GM10248 (cell line): ENCODE data around the gene ATP2B2.

Source experiments
- CTCF ChIA-PET: fragments of 300-600 bp; sonication (Branson Sonifier 250); formaldehyde crosslinking; extraction: SDS; loops from one replicate; lab custom pipeline; 2021; ENCODE audit warnings: antibody characterized with exemption; lab: Yijun Ruan, JAX
- POLR2A ChIA-PET: fragments of 350-650 bp; sonication (Branson Sonifier 250); formaldehyde crosslinking; extraction: SDS; loops from one replicate; lab custom pipeline; 2020; ENCODE audit warnings: antibody characterized with exemption; lab: Yijun Ruan, JAX
- DNase-seq: peaks from one replicate; pipeline ENCODE4 v3.0.0; 2012; ENCODE audit errors: extremely low spot score
- TF ChIP-seq, protein P1 (sequence below): IDR thresholded peaks from 2 replicates; pipeline ENCODE4 v1.5.1; 2012; ENCODE audit warnings: mild to moderate bottlenecking, low read depth; ENCODE audit errors: extremely low read depth, missing control alignments, control extremely low read depth

ATP2B2 gene

DNA sequence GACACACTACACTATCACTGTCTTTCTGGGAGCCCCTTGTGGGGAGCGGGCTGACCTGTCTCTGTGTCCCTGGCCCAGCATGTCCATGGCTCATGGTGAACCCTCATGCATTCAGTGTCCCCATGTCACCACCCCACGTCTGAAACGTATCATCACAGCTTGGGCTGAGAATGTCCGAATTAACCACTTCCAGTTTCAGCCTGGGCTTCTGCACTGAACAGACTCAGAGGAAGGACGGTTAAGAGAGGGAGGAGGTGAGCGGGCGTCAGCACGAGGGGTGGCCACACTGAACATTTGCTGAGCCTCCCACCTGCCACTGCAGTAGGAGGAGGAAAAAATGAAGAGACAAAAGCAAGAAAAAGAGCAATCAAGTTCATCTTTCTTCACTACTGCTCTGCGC lies 30.5 kb downstream of the ATP2B2 start:
- DNase-seq, result peak; percentile 72
- POLR2A ChIA-PET, result no interaction called here
- TF ChIP-seq, protein P1, sequence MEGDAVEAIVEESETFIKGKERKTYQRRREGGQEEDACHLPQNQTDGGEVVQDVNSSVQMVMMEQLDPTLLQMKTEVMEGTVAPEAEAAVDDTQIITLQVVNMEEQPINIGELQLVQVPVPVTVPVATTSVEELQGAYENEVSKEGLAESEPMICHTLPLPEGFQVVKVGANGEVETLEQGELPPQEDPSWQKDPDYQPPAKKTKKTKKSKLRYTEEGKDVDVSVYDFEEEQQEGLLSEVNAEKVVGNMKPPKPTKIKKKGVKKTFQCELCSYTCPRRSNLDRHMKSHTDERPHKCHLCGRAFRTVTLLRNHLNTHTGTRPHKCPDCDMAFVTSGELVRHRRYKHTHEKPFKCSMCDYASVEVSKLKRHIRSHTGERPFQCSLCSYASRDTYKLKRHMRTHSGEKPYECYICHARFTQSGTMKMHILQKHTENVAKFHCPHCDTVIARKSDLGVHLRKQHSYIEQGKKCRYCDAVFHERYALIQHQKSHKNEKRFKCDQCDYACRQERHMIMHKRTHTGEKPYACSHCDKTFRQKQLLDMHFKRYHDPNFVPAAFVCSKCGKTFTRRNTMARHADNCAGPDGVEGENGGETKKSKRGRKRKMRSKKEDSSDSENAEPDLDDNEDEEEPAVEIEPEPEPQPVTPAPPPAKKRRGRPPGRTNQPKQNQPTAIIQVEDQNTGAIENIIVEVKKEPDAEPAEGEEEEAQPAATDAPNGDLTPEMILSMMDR, result no peak
- CTCF ChIA-PET, result interaction anchor here (1.6 to 1.7 kb wide), 2 partner anchors 12 to 14 kb away, joined by 4 read pairs; no protein-coding TSS in a partner anchor

DNA sequence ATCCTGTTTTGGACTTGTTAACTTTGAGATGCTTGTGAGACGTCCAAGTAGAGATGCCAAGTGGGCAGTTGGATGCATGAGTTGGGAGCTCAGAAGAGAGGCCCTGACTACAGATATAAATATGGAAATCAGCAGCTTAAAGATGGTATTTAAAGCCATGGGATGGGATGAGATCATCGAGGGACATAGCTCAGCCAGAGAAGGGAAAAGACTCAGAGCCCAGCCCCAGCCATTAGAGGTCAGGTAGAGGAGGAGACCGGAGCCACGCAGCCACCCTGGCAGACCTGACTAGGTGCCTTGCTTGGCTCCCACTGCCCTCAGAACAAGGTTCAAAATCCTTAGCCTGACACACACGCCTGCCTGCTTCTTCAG lies 31.1 kb downstream of the ATP2B2 start:
- TF ChIP-seq, protein P1, result no peak
- CTCF ChIA-PET, result interaction anchor here (1.6 to 1.7 kb wide), 2 partner anchors 11 to 13 kb away, joined by 4 read pairs; no protein-coding TSS in a partner anchor
- no peak for DNase-seq
- POLR2A ChIA-PET, result no interaction called here

DNA sequence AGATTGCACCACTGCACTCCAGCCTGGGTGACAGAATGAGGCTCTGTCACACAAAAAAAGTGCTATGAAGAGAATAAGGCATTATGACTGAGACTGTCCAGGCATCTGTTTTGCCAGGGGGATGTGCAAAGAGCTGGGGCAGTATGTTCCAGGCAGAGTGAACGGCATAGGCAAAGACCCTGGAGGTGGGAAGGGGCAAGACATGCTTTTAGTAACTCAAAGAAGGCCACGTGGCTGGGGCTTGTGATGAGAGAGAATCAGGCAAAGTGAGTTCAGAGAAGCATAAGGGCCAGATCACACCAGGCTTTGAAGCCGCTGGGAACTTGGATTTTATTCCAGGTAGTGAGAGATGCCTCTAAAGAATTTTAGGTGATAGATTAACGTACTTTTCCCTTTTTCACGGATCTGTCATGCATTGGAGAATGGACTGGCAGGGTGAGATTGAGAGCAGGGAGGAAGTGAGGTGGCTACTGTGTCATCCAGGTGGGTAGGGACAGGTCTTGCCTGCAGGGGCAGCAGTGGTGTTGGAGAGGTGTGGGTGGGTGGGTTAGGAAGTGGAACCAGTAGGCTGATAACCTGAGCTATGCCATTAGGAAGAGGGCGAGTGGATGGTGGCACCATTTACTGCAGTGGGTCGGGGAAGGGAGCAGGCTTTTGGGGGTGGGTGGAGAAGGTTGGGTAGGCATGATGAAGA lies 31.7 kb downstream of the ATP2B2 start:
- TF ChIP-seq, protein P1, result no peak
- DNase-seq, result no peak
- POLR2A ChIA-PET, result no interaction called here
- CTCF ChIA-PET, result interaction anchor here (1.6 to 1.7 kb wide), 2 partner anchors 11 to 13 kb away, joined by 4 read pairs; no protein-coding TSS in a partner anchor

DNA sequence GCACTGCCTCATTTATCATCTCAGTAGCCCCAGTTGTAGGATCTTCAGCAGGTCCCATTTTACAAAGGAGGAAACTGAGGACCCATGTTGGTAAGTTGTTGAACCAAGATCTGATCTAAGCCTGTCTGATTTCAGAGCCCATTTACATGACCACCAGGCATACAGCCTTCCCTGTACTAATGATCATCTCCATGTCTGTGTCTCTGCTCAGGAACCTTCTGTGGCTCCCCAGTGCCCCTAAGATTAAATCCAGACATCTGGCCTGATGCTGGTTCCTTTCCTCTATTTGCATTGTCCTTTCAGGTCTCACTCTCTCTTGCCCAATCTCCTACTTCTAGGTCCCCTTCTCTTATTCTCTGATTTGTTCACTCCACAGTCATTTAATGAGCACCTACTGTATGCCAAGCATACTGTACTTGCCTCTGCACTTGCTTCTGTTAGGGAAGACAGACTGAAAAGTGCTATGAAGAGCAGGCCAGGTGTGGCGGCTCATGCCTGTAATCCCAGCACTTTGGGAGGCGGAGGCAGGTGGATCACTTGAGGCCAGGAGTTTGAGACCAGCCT lies 32.4 kb downstream of the ATP2B2 start:
- DNase-seq, result no peak
- POLR2A ChIA-PET, result no interaction called here
- CTCF ChIA-PET, result interaction anchor here (1.7 kb wide), 1 partner anchor 12 kb away, joined by 4 read pairs; no protein-coding TSS in a partner anchor
- TF ChIP-seq, protein P1, result no peak

DNA sequence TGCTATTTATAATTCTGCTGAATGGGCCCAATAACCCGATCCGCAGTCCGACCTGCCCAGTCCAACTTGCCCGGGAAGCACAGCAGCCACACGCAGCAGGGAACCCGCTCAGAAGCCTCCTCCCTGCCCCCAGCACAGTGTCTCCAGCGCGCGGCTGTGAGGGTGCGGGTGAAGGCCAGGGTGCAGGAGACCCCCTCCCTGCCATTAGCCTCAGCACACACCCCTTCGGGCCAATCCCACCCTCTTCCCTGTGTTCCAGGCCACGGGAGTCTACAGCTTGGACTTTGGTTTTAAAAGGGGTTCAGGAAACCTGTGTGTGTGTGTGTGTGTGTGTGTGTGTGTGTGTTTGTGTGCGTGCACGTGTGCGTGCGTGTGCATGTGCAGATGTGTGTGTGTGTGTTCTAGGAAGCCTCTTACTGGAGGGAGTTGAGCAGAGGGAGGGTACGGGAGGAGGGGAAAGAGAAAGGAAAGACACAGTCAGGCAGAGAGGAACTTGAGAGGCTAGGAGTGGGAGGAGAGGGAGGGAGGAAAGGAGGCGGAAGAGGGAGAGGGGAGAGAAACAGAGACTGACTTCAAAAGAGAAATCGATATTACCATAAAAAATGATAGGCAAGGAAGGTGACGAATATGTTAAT lies 34.2 kb downstream of the ATP2B2 start:
- DNase-seq, result no peak
- ChIA-PET CTCF (no interaction called here), POLR2A (no interaction called here)
- TF ChIP-seq, protein P1, result no peak

DNA sequence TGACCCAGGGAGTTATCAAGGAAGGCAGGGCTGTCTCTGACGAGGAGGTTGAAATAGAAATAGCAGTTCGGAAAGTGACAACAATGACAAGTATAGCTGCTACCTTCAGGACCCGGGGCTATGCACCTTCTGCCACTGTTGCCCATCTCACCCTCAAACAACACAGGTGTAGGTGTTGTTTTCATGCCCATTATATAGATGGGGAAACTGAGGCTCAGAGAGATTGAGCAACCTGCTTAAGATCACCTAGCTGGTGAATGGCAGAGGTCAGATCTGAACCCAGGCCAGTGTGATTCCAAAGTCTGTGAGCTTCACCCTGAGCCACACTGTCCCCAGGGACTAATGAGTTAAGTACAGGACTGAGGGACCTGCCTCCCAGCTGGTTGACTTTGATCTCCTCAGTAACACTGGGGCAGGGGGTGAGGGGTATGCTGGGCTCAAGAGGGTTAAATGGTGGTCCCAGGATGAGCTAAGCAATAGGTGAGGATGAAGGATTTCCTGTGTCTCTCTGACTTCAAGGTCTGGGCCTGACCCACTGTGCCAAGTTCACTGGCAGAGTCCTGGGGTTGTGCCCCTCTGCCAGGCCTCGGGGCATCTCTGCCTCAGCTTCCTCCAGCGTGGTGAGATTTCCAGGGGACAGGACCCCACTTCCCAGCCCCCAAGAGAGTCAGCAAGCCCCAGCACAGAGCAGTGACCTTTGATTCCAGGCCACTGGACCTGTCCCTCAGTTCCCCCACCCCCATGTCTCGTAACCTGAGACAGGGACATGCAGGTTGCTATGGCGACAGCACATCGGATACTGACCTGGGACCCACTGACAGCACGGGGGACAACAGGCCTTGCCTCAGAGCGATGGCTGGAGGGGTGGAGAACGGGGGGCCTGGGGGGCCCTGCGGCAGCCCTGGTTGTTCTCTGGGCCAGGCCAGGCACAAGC lies 35.0 kb downstream of the ATP2B2 start:
- TF ChIP-seq, protein P1, result no peak
- ChIA-PET POLR2A (no interaction called here), CTCF (no interaction called here)
- DNase-seq, result no peak
